Neural progenitor cell (in vitro differentiated cells): ENCODE results near the gene BMP7. TPM values are rescaled to one million over a fixed set of nuclear protein-coding genes. Genes with fewer than 3 reads are reported as not detected.

ENCODE experiments used
- DNase-seq: peaks from one replicate; pipeline ENCODE4 v3.0.0-alpha.2; 2016; ENCODE audit warnings: low spot score
- H2AFZ ChIP-seq: fragments of 200-600 bp; sonication (generic); replicated peaks from 2 replicates; pipeline ENCODE4 v1.6.1; 2016; ENCODE audit warnings: antibody characterized with exemption
- H3F3A ChIP-seq: fragments of 200-600 bp; sonication (generic); 2 replicates; pipeline ENCODE4 v1.6.1; 2016; ENCODE audit warnings: antibody characterized with exemption, low read depth
- H3K27ac ChIP-seq: fragments of 200-600 bp; sonication (generic); 2 replicates; pipeline ENCODE4 v1.5.1; 2016; ENCODE audit warnings: mild to moderate bottlenecking
- H3K27me3 ChIP-seq: fragments of 200-600 bp; sonication (generic); 2 replicates; pipeline ENCODE4 v1.6.1; 2016; ENCODE audit warnings: mild to moderate bottlenecking, moderate library complexity
- H3K36me3 ChIP-seq: fragments of 200-600 bp; sonication (generic); 2 replicates; pipeline ENCODE4 v1.5.1; 2016
- H3K4me1 ChIP-seq: fragments of 200-600 bp; sonication (generic); 2 replicates; pipeline ENCODE4 v1.6.1; 2016; ENCODE audit warnings: mixed run types
- H3K4me2 ChIP-seq: fragments of 200-600 bp; sonication (generic); 2 replicates; pipeline ENCODE4 v1.6.1; 2016
- H3K4me3 ChIP-seq: fragments of 200-600 bp; sonication (generic); 2 replicates; pipeline ENCODE4 v1.5.1; 2016
- H3K79me2 ChIP-seq: fragments of 200-600 bp; sonication (generic); 2 replicates; pipeline ENCODE4 v1.6.1; 2016; ENCODE audit warnings: low read depth
- H3K9ac ChIP-seq: fragments of 200-600 bp; sonication (generic); 2 replicates; pipeline ENCODE4 v1.6.1; 2016
- H3K9me3 ChIP-seq: fragments of 200-600 bp; sonication (generic); 2 replicates; pipeline ENCODE4 v1.5.1; 2016; ENCODE audit warnings: low read depth
- H4K20me1 ChIP-seq: fragments of 200-600 bp; sonication (generic); 2 replicates; pipeline ENCODE4 v1.6.1; 2016; ENCODE audit warnings: low read depth
- H3K27ac Mint-ChIP-seq: 3 replicates; pipeline ENCODE4 v1.8.0; 2021; ENCODE audit warnings: mixed read lengths
- H3K27me3 Mint-ChIP-seq: 2 replicates; pipeline ENCODE4 v1.8.0; 2022; ENCODE audit warnings: low read depth, mild to moderate bottlenecking, inconsistent platforms, moderate library complexity, mixed read lengths; ENCODE audit not compliant: insufficient read depth
- H3K36me3 Mint-ChIP-seq: 3 replicates; pipeline ENCODE4 v1.8.0; 2021; ENCODE audit warnings: mixed read lengths
- H3K4me1 Mint-ChIP-seq: 3 replicates; pipeline ENCODE4 v1.8.0; 2021; ENCODE audit warnings: mixed read lengths
- H3K4me3 Mint-ChIP-seq: 3 replicates; pipeline ENCODE4 v1.8.0; 2021; ENCODE audit warnings: mild to moderate bottlenecking, moderate library complexity, mixed read lengths
- H3K9me3 Mint-ChIP-seq: 3 replicates; pipeline ENCODE4 v1.8.0; 2020; ENCODE audit warnings: mixed read lengths
- EZH2 ChIP-seq: fragments of 200-600 bp; sonication (generic); IDR thresholded peaks from 2 replicates; pipeline ENCODE4 v1.6.1; 2017; ENCODE audit warnings: antibody characterized with exemption, mild to moderate bottlenecking, moderate library complexity
- EZH2phosphoT487 ChIP-seq: fragments of 200-600 bp; sonication (generic); IDR thresholded peaks from 2 replicates; pipeline ENCODE4 v1.6.1; 2017; ENCODE audit warnings: antibody characterized with exemption
- total RNA-seq: library from RNA; depleted of rRNA; stranded (reverse); fragments of >200 nt; gene quantifications from 2 replicates; pipeline ENCODE4 v1.2.3, GENCODE V29; 2015; ENCODE audit warnings: low replicate concordance
- TF ChIP-seq, protein P1 (sequence below): fragments of 200-600 bp; sonication (generic); IDR thresholded peaks from 2 replicates; pipeline ENCODE4 v1.5.1; 2017; ENCODE audit warnings: antibody characterized with exemption, mild to moderate bottlenecking

Gene BMP7
- total RNA-seq, 1 donor from 2014 or later, result 11.2 TPM

DNA sequence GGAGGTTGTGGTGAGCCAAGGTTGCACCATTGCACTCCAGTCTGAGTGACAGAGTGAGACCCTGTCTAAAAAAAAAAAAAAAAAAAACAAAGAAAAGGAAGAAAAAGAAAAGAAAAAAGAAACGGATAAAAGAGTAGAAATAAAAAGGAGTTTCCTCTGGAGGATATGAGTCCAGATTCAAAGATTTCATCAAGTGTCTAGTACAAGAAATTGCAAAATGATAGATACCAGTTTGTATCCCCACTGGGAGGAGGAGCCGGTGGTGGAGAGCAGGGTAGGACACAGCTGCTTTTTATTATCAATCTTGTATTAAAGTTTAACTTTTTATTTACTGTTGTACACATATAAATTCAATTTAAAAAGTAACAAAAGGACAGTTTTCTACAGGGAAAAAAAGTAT is 113.9 kb downstream of the BMP7 start:
- Histone ChIP-seq H3K79me2 (no peaks in the 10 kb centered on the region), H3K36me3 (no peaks in the 10 kb centered on the region), H3K27me3 (no peaks in the 10 kb centered on the region), H3K4me3 (no peak overlapping the region), H3K9ac (no peak overlapping the region), H3F3A (no peaks in the 10 kb centered on the region), H3K27ac (no peak overlapping the region), H2AFZ (no peak overlapping the region), H4K20me1 (no peaks in the 10 kb centered on the region), H3K4me2 (no peak overlapping the region), H3K4me1 (no peaks in the 10 kb centered on the region), H3K9me3 (no peaks in the 10 kb centered on the region)
- Mint-ChIP-seq H3K4me1 (no peaks in the 10 kb centered on the region), H3K4me3 (no peak overlapping the region), H3K36me3 (no peaks in the 10 kb centered on the region), H3K27me3 (peaks cover 4% of the 10 kb centered on the region), H3K9me3 (no peaks in the 10 kb centered on the region), H3K27ac (no peak overlapping the region)
- TF ChIP-seq, protein P1, sequence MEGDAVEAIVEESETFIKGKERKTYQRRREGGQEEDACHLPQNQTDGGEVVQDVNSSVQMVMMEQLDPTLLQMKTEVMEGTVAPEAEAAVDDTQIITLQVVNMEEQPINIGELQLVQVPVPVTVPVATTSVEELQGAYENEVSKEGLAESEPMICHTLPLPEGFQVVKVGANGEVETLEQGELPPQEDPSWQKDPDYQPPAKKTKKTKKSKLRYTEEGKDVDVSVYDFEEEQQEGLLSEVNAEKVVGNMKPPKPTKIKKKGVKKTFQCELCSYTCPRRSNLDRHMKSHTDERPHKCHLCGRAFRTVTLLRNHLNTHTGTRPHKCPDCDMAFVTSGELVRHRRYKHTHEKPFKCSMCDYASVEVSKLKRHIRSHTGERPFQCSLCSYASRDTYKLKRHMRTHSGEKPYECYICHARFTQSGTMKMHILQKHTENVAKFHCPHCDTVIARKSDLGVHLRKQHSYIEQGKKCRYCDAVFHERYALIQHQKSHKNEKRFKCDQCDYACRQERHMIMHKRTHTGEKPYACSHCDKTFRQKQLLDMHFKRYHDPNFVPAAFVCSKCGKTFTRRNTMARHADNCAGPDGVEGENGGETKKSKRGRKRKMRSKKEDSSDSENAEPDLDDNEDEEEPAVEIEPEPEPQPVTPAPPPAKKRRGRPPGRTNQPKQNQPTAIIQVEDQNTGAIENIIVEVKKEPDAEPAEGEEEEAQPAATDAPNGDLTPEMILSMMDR, result no peak
- TF ChIP-seq EZH2phosphoT487, result no peak
- TF ChIP-seq EZH2, result no peak
- DNase-seq, result no peak

DNA sequence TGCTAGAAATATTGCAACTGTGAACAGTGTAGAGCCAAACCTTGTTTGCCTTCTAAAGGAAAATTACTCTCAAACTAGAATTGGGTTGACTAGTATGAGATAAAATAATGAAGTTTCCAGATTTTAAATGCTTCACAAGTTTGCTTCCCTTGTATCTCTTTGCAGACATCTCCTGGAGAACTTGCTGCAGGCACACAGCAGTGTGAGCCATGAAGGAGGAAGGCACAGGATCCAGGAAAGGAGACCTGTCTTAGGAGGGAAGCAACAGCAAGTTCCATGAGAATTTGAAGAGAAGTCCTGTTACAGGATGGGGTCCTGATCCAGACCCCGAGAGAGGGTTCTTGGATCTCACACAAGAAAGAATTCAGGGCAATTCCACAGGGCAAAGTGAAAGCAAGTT is 115.9 kb downstream of the BMP7 start:
- H2AFZ ChIP-seq, result no peak overlapping the region

DNA sequence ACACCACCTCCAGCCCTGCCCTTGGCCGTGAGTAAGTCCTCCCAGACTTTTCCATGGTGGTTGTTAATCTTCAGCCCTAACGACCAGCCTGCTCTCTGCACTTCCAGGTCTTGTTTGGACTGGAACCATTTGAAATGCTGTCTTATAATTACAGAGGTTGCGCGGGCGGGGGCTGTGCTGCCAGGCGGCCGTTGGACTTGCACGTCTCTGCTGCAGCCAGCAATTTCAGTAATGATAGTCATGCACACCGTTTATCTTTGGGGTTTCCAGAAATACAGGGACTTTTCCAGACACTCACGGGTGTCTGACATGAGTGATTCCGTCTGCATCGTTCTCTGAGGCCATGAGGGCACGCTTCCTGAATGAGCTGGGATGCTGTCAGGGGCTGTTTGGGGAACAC is 118.2 kb downstream of the BMP7 start:
- Histone ChIP-seq H3K4me1 (no peaks in the 10 kb centered on the region), H3K4me2 (no peak overlapping the region), H3K9me3 (no peaks in the 10 kb centered on the region), H3K36me3 (no peaks in the 10 kb centered on the region), H3K79me2 (no peaks in the 10 kb centered on the region), H3K9ac (no peak overlapping the region), H3K27ac (no peak overlapping the region), H3K4me3 (no peak overlapping the region), H3F3A (no peaks in the 10 kb centered on the region), H2AFZ (no peak overlapping the region), H3K27me3 (no peaks in the 10 kb centered on the region), H4K20me1 (no peaks in the 10 kb centered on the region)
- Mint-ChIP-seq H3K9me3 (no peaks in the 10 kb centered on the region), H3K27me3 (peaks cover 3% of the 10 kb centered on the region), H3K4me1 (peaks cover under 1% of the 10 kb centered on the region), H3K27ac (no peak overlapping the region), H3K4me3 (no peak overlapping the region), H3K36me3 (no peaks in the 10 kb centered on the region)
- no peak for DNase-seq
- TF ChIP-seq, protein P1, result no peak
- TF ChIP-seq EZH2phosphoT487 (no peak), EZH2 (no peak)

More for the DNA sequence above, 115.9 kb downstream of the BMP7 start:
- Histone ChIP-seq H3K27ac (no peak overlapping the region), H3K36me3 (no peaks in the 10 kb centered on the region), H4K20me1 (no peaks in the 10 kb centered on the region), H3K27me3 (no peaks in the 10 kb centered on the region), H3K9me3 (no peaks in the 10 kb centered on the region), H3K9ac (no peak overlapping the region), H3K4me2 (no peak overlapping the region), H3F3A (no peaks in the 10 kb centered on the region), H3K4me1 (no peaks in the 10 kb centered on the region), H3K4me3 (no peak overlapping the region), H3K79me2 (no peaks in the 10 kb centered on the region)
- no peak for TF ChIP-seq EZH2
- TF ChIP-seq, protein P1, result no peak
- TF ChIP-seq EZH2phosphoT487, result no peak
- Mint-ChIP-seq H3K4me1 (no peaks in the 10 kb centered on the region), H3K27ac (no peak overlapping the region), H3K9me3 (no peaks in the 10 kb centered on the region), H3K4me3 (no peak overlapping the region), H3K36me3 (no peaks in the 10 kb centered on the region), H3K27me3 (peaks cover 4% of the 10 kb centered on the region)
- DNase-seq, result no peak
